OCI-LY3 (cell line): ENCODE data around the gene CDCA3.

Source experiments
- CTCF ChIP-seq: fragments of 200-600, 300-600 bp; sonication (generic); IDR thresholded peaks from 2 replicates; pipeline ENCODE4 v1.5.1; 2014; ENCODE audit warnings: antibody characterized with exemption, low read length, low read depth
- EZH2phosphoT487 ChIP-seq: fragments of 200-600 bp; shearing (Covaris generic); IDR thresholded peaks from 2 replicates; pipeline ENCODE4 v1.6.1; 2018; ENCODE audit warnings: antibody characterized with exemption, mixed run types, low read depth

- TF ChIP-seq CTCF (no peak), EZH2phosphoT487 (no peak)
Observed at GRCh38 chr12:6849427-6849826, 1.7 kb downstream of the CDCA3 start.
